Thyroid gland (tissue), 4 donors: Measurements from ENCODE around the gene RALBP1.

Experiments used
- POLR2A ChIP-seq, 2 donors: fragments of 450-650 bp; IDR thresholded peaks; one replicate each; pipeline ENCODE4 v1.6.1; 2017; ENCODE audit warnings: antibody characterized with exemption in 2 of 2, mild to moderate bottlenecking in 2 of 2, moderate library complexity in 1 of 2
- TF ChIP-seq, protein P1 (sequence below), 6 experiments: fragments of 200-600 bp in 3 of 6; fragments of 450-650 bp in 3 of 6; sonication (generic) in 3 of 6; IDR thresholded peaks; one replicate each; pipeline ENCODE4 v1.5.1; 2016 to 2019; ENCODE audit warnings: antibody characterized with exemption in 6 of 6, mild to moderate bottlenecking in 2 of 6, inconsistent platforms in 1 of 6, moderate library complexity in 1 of 6

DNA sequence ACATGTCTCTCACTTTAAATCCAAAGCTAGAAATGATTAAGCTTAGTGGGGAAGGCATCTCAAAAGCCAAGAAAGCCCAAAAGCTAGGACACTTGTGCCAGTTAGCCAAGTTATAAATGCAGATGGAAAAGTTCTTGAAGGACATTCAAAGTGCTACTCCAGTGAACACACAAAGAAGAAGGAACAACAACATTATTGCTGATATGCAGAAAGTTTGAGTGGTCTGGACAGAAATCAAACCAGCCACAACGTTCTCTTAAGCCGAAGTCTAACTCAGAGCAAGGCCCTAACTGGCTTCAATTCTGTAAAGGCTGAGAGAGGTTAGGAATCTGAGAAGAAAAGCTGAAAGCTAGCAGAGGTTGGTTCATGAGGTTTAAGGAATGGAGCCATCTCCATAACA lies 90.1 kb downstream of the RALBP1 start:
- TF ChIP-seq, protein P1, sequence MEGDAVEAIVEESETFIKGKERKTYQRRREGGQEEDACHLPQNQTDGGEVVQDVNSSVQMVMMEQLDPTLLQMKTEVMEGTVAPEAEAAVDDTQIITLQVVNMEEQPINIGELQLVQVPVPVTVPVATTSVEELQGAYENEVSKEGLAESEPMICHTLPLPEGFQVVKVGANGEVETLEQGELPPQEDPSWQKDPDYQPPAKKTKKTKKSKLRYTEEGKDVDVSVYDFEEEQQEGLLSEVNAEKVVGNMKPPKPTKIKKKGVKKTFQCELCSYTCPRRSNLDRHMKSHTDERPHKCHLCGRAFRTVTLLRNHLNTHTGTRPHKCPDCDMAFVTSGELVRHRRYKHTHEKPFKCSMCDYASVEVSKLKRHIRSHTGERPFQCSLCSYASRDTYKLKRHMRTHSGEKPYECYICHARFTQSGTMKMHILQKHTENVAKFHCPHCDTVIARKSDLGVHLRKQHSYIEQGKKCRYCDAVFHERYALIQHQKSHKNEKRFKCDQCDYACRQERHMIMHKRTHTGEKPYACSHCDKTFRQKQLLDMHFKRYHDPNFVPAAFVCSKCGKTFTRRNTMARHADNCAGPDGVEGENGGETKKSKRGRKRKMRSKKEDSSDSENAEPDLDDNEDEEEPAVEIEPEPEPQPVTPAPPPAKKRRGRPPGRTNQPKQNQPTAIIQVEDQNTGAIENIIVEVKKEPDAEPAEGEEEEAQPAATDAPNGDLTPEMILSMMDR (IDR thresholded peaks at IDR 0.05): no peak
- TF ChIP-seq POLR2A (IDR thresholded peaks at IDR 0.05): no peak
